GM23248 (cell line): Measurements from ENCODE around the gene CGNL1.

Source experiments
- EZH2 ChIP-seq: fragments of 200-600 bp; sonication (generic); IDR thresholded peaks from 2 replicates; pipeline ENCODE4 v1.6.1; 2018; ENCODE audit warnings: antibody characterized with exemption, mild to moderate bottlenecking; ENCODE audit not compliant: insufficient read depth, poor library complexity, severe bottlenecking
- EZH2phosphoT487 ChIP-seq: fragments of 200-600 bp; sonication (generic); IDR thresholded peaks from 2 replicates; pipeline ENCODE4 v1.6.1; 2018; ENCODE audit warnings: antibody characterized with exemption, moderate library complexity, mild to moderate bottlenecking, low read depth; ENCODE audit not compliant: insufficient read depth

DNA sequence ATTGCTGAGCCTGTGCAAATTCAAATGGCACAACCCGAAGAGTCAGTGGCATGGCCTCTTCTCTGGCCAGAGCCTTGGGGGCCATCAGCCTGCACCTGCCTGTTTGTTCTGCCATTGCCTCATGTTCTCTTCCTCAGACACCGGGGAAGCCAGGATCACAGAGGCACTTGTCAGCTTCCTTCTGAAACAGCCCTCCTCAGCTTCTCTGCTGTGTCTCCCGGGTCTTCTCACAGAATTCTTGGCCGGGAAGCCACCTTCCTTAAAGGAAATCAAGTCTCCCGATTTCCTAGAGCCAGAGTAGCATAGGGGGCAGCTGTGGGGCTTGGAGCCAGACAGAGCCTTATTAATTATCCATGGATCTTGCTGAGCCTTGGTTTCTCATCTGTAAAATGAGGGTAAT, 47.4 kb upstream of the CGNL1 start:
- TF ChIP-seq EZH2phosphoT487 (no peak), EZH2 (no peak)
